GM18873 (cell line): ENCODE results near the gene P2RX6.
"Not testable (repeated sequence)": the region's sequence is repeated elsewhere in the genome, so short reads cannot be mapped to it uniquely, and the experiment has no call there.

Experiments
- ATAC-seq: cut with Tn5 transposase; IDR thresholded peaks from one replicate; pipeline ENCODE4 v1.9.1; 2021; ENCODE audit warnings: mild to moderate bottlenecking, moderate library complexity, moderate number of reproducible peaks; ENCODE audit not compliant: unreplicated experiment, low FRiP score

The P2RX6 gene

GRCh38 chr22:21030621-21031544 lies 15.9 kb downstream of the P2RX6 start:
- no peak for ATAC-seq

DNA sequence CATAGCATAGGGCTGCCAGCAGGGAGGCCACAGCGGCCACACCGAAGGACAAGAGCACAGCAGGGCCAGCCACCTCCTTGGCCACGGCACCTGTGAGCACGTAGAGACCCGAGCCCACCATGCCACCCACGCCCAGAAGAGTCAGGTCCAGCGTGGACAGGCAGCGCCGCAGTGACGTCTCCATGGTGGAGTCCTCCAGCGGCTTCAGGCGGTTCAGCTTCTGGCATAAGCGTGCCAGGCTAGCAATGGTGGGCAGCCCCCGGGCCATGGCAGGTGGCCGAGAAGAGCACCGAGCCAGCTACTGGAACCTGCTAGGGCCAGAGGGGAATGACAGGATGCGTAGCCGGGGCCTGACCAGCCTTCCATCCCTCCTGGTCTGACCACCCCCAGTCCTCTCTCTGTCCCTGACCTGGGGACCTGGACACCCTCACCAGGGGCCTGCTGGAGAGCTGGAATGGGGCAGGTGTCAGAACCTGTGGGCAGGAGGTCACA lies 16.6 kb downstream of the P2RX6 start:
- no peak for ATAC-seq

DNA sequence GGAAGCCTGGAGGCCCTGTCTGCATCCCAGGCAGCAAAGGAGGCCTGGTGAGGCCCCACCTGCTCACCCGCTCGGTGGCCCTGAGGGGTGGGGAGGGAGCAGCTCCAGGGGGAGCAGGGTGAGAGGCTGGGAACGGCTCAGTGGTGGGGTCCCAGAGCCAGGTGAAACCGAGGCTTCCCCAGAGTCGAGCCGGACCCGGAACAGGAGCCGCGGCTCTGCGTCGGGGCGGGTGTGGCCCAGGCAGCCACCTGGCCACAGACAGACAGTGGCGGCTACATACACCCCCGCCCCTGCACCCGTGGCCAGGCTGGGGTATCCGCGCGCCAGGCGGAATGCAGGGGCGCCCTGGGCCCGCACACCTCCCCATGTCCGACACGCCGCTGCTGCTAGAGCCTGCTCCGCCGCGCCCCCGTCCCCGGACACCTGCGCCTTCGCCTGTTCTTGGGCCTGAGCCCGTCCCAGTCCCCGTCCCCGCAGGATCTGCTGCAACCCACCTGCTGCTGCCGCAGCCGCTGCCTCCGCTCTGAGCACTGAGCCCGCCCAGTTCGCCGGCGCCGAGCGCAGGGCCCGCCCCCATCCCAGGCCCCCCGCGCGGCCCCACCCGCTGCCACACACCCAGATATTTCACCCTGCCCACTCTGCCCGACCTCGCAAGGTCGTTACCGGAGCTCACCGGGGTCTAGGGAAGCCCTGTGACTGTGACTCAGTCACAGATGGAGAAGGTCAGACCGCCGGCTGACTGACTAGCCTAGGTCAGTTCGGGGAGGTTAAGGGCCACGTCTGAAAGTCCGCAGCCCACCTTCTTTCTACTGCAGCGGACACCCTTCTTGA lies 17.3 kb downstream of the P2RX6 start, which contains the start of gene SLC7A4:
Gene SLC7A4, minus strand, starts transcription at position 525 of the 831 bp plus-strand sequence. CDS start 749 bp downstream, outside the sequence.
- ATAC-seq, result no peak

DNA sequence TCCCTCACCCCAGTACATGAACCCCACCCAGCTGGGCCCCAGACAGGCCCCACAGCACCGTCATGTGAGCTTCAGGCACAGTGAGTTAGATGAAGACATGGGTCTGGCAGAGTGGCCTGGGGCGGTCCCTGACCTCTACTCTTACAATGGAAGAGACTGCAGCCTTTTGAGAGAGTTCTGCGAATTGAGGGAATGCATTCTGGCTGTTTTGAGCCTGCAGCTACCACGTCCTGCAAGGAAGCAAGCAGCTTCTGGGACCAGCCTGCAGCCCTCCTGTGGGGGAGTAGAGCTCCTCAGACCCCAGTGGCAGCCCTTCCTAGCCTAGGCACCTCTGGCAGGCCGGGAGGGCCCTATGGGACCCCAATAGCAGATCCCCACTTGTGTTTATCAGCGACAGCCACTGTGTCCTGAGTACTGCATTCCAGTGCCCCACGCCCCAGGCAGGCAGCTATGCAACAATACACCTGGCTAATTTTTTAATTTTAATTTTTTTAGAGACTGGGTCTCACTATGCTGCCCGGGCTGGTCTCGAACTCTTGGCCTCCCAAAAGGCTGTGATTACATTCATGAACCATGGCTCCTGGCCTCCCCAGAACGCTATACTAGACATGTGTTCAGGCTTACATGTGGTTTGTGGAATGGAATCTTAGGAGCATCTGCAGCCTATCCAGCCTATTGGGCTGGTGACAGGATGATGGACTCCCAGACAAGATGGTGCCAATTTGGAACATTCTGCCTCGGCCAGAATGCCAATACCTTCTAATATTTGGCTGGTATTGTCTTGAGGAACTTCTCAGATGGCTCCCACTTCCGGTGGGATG lies 18.1 kb downstream of the P2RX6 start:
- ATAC-seq, result no peak

GRCh38 chr22:21033895-21034294 lies 18.9 kb downstream of the P2RX6 start:
- no peak for ATAC-seq

DNA sequence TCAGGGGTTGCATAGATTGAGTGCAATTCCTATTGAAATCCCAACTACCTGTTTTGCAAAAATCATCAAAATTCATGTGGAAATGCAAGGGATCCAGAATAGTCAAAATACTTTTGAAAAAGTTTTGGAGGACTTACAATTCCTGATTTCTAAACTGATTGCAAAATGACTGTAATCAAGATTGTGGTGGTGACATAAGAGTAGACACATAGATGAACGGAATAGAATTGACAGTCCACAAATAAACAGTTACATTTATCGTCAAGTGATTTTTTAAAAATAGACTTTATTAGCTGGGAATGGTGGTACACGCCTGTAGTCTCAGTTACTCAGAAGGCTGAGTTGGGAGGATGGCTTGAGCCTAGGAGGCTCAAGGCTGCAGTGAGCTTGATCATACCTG lies 20.0 kb downstream of the P2RX6 start:
- no peak for ATAC-seq

GRCh38 chr22:21038405-21038804 lies 23.4 kb downstream of the P2RX6 start:
- no peak for ATAC-seq

- ATAC-seq, result not testable (repeated sequence)
Measured at GRCh38 chr22:21039158-21039557, 24.2 kb downstream of the P2RX6 start.

- no peak for ATAC-seq
Measured at GRCh38 chr22:21041937-21042336, 27.0 kb downstream of the P2RX6 start.

DNA sequence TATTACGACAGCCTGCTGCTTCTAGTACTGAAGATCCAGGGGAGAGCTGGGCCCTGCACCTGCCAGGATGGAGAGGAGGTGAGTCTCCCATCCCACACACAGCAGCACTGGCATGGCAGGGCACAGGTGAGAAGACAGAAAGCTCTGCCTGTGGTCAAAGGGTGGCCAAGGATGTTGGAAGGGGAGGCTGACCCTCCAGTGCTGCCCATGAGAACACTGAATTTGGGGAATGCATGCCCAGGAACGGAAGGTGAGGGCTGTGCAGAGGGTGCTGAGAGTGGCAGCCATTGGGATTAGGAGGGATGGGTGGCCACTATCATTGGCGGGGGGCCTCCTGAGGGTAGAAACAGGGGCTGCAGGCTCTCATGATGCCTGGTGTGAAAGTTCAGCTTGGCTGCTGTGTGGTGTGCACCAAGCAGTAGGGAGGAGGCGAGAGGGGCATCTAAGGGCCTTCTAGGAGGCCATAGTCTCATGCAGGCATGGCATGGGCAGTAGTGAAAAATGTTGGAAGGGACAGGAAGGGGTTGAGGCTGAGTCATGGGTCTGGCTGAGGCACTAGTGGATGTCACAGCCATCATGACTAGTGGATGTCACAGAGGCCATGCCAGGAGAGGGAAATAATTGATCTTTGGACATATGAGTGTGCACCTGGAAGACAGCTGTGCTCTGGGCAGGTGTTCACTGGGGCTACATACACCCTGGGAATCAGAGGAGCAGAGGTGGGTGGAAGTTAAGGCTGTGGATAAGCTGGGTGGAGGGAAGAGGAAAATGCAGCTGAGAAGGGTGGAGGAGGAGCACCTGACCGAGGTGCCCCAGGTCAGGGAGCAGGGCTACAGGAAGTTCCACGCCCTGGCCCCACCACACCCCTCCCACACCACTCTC lies 28.3 kb downstream of the P2RX6 start:
- ATAC-seq, result no peak

DNA sequence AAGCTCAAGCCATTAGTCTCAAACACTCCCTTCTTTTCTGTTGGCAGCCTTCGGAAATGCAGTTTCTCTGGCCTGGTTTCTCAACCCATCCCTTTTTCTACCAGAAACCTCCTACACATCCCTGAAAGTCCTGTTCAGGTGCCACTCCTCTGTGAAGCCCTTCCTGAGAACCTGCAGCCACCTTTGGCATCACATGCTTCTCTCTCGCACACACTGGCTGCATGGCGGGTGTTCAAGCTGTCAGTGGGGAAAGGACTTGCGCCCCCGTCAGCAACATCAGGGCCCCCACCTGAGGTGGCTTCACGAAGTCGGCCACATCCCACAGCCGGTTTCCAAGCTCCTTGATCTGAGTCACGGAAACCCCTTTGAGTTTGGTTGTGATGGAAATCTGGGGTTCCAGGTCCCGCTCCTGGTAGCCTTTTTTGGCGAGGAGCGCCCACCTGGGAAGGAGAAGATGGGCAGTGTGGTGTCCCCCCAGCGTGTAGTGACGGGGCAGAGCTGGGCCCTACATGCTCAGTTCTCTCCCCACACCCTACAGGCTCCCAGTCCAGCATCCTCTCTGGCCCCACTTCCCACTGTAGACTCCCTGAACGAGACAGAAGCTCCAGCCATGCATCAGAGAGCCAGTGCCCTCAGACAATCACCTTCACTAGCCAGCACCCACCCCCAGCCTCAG lies 29.0 kb downstream of the P2RX6 start:
- ATAC-seq, result no peak

- no peak for ATAC-seq
Measured at GRCh38 chr22:21044931-21045584, 30.1 kb downstream of the P2RX6 start.

DNA sequence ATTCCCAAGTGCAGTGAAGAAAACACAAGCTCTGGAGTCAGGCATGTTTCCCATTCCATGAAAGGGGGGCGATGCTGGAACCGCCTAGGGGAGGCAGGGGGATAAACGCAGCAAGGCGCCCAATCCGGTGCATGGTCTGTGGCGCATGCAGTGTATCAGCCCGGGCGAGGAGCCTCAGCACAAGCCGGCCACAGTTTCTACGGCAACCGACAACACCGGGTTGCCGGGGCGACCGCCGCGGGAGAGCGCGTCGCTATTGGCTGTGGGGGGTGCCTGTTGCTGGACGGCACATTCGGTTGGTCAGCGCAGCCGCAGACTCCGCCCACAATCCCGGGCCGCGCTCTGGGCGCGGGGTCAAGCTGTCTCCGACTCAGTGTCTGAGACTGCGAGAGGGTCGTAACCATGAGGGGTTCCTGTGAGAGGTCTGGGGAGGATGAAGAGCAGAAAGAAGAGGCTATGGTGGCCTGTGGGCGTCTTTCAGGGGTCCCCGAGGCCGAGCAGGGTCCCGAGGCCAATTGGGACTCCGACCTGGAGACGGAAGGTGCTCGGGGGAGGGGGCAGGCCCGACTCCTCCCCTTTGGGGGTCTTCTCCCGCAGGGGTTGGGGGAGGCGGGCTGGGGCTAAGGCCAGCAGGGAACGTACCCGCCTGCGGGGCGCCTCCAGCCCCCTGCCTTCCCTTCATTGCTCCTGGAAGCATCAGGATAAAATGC lies 30.8 kb downstream of the P2RX6 start, which contains the start of gene LRRC74B:
Gene LRRC74B, plus strand, starts transcription at position 362 of the 710 bp plus-strand sequence. Its CDS starts 41 bp downstream, at position 403.
- no peak for ATAC-seq

- ATAC-seq, result no peak
Measured at GRCh38 chr22:21047035-21047661, 32.2 kb downstream of the P2RX6 start.

DNA sequence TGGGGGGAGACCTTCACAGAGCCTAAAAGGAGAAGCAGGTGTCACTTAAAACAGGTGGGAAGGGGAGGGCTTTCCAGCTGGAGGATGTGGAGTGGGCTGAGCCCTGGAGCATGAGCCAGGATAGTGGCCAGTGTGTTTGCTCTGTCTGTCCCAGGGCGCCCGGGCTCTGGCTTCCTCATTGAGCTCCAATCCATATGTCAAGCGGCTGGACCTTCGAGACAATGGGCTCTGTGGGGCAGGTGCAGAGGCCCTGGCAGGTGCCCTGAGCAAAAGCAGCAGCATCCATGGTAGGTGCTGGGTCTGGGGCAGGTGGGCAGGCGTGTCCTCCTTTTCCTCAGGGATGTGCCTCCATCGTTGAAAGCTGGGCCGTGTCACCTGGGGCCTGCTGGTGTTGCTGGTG lies 32.8 kb downstream of the P2RX6 start:
- ATAC-seq, result no peak

- not testable (repeated sequence) for ATAC-seq
Measured at GRCh38 chr22:21048448-21048847, 33.5 kb downstream of the P2RX6 start.

DNA sequence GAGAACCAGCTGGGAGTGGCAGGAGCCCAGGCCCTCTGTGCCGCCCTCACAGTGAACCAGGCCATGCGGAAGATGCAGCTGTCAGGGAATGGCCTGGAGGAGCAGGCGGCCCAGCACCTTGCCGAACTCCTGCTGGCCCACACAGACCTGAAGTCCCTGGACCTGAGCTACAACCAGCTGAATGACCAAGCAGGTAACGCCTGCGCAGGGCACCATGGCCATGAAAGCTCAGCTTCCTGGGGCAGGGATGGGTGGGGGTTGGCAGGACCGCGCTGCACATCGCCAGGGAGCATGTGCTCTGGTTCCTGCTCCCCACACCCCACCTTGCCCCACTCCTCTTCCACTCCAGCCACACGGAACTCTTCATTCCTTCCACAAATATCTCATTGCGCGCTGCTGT lies 34.0 kb downstream of the P2RX6 start:
- not testable (repeated sequence) for ATAC-seq
